T-helper 1 cell treated with Interleukin-12 subunit alpha and Interleukin-12 subunit beta and Interleukin-4 antibody, amounts not matched to agents 30 ng/mL and 1 ng/mL, for 36 hours (primary cell): ENCODE measurements around the gene OR51A4. TPM values are rescaled to one million over a fixed set of nuclear protein-coding genes. Genes with fewer than 3 reads are reported as not detected.

Source experiments
- total RNA-seq: library from RNA; stranded (reverse); gene quantifications from 2 replicates; pipeline ENCODE4 v1.2.3, GENCODE V29; 2022

OR51A4 gene
- total RNA-seq, 1 donor from 2014 or later: not detected

Other genes starting within 250 kb of the OR51A4 start
- not detected in 2 replicates for gene OR51E2, start 249.8 kb downstream of the OR51A4 start, total RNA-seq
- not detected in 2 replicates for gene MMP26, start 242.8 kb downstream of the OR51A4 start, total RNA-seq
- gene OR51F1, start 177.7 kb downstream of the OR51A4 start, total RNA-seq: not detected in 2 replicates
- gene OR52R1, start 143.2 kb downstream of the OR51A4 start, total RNA-seq: not detected in 2 replicates
- gene OR51F2, start 126.3 kb downstream of the OR51A4 start, total RNA-seq: not detected in 2 replicates
- gene OR51S1, start 98.4 kb downstream of the OR51A4 start, total RNA-seq: not detected in 2 replicates
- not detected in 2 replicates for gene OR51T1, start 65.7 kb downstream of the OR51A4 start, total RNA-seq
- gene OR51A7, start 43.8 kb downstream of the OR51A4 start, total RNA-seq: not detected in 2 replicates
- not detected in 2 replicates for gene OR51G2, start 28.3 kb downstream of the OR51A4 start, total RNA-seq
- not detected in 2 replicates for gene OR51G1, start 23.3 kb downstream of the OR51A4 start, total RNA-seq
- not detected in 2 replicates for gene OR51A2, start 8.1 kb upstream of the OR51A4 start, total RNA-seq
- gene OR51L1, start 47.2 kb upstream of the OR51A4 start, total RNA-seq: not detected in 2 replicates
- not detected in 2 replicates for gene OR52J3, start 98.9 kb upstream of the OR51A4 start, total RNA-seq
- not detected in 2 replicates for gene OR52E2, start 112.0 kb upstream of the OR51A4 start, total RNA-seq
- not detected in 2 replicates for gene OR52E1, start 122.0 kb upstream of the OR51A4 start, total RNA-seq
- gene OR52A5, start 190.8 kb upstream of the OR51A4 start, total RNA-seq: not detected in 2 replicates
- gene OR52A1, start 207.2 kb upstream of the OR51A4 start, total RNA-seq: not detected in 2 replicates